A549 (cell line): ENCODE results near the gene ZW10. TPM values are rescaled to one million over a fixed set of nuclear protein-coding genes. Genes with fewer than 3 reads are reported as not detected.

Experiments used
- ATAC-seq, 2 experiments: fragments of 200-7000 bp in 1 of 2; fragments of >200 bp in 1 of 2; cut with Nextera tagmentation in 1 of 2; cut with Tn5 transposase in 1 of 2; 3 replicates each; pipeline versions ENCODE4 v1.8.0 to v1.9.1; 2018 to 2020; ENCODE audit warnings: mild to moderate bottlenecking in 1 of 2, moderate library complexity in 1 of 2
- CTCF ChIA-PET: fragments of 300-600 bp; sonication (Branson Sonifier 250); formaldehyde crosslinking; extraction: SDS; loops from one replicate; lab custom pipeline; 2021; ENCODE audit warnings: antibody characterized with exemption, inconsistent platforms; lab: Yijun Ruan, JAX
- POLR2A ChIA-PET: fragments of 350-600 bp; formaldehyde crosslinking; extraction: SDS; loops from one replicate; lab custom pipeline; 2021; ENCODE audit warnings: antibody characterized with exemption, inconsistent platforms; lab: Yijun Ruan, JAX
- DNase-seq, 2 experiments: peaks; one replicate each; pipeline versions ENCODE4 v3.0.0 to v3.0.0-alpha.2; 2011 to 2016; ENCODE audit warnings: low read depth in 1 of 2, low spot score in 1 of 2
- FAIRE-seq: peaks from 2 replicates; lab custom pipeline; 2011; peaks lifted over from hg19 to GRCh38; lab: Jason Lieb, UNC
- H3K27ac ChIP-seq, 2 experiments: fragments of >200 bp; sonication (Bioruptor Twin); formaldehyde crosslinking; 3 replicates each; pipeline ENCODE4 v1.5.1; 2016 to 2017
- H3K4me1 ChIP-seq: fragments of >200 bp; sonication (Bioruptor Twin); formaldehyde crosslinking; 3 replicates; pipeline ENCODE4 v1.6.1; 2016
- H3K4me2 ChIP-seq: fragments of >200 bp; sonication (Bioruptor Twin); formaldehyde crosslinking; 3 replicates; pipeline ENCODE4 v1.6.1; 2016
- H3K4me3 ChIP-seq: fragments of >200 bp; sonication (Bioruptor Twin); formaldehyde crosslinking; 3 replicates; pipeline ENCODE4 v1.5.1; 2016
- H3K9me3 ChIP-seq: fragments of >200 bp; sonication (Bioruptor Twin); formaldehyde crosslinking; 3 replicates; pipeline ENCODE4 v1.6.1; 2016
- CBX8 ChIP-seq: fragments of 200-600 bp; sonication (generic); IDR thresholded peaks from 2 replicates; pipeline ENCODE4 v1.6.1; 2016
- CEBPB ChIP-seq, 2 experiments: fragments of >200 bp in 1 of 2; sonication (Bioruptor Twin) in 1 of 2; formaldehyde crosslinking in 1 of 2; IDR thresholded peaks; 2 replicates each; pipeline ENCODE4 v1.6.1; 2012 to 2016
- CHD2 ChIP-seq: fragments of 150-350 bp; IDR thresholded peaks from 2 replicates; pipeline ENCODE4 v1.6.1; 2014; ENCODE audit warnings: low read length; ENCODE audit not compliant: partially characterized antibody
- CHD4 ChIP-seq: fragments of 200-600 bp; sonication (generic); IDR thresholded peaks from 2 replicates; pipeline ENCODE4 v1.6.1; 2016; ENCODE audit warnings: antibody characterized with exemption, mild to moderate bottlenecking, borderline replicate concordance
- CTCF ChIP-seq: fragments of >200 bp; sonication (Bioruptor Twin); formaldehyde crosslinking; IDR thresholded peaks from 3 replicates; pipeline ENCODE4 v1.5.1; 2016
- FOSB ChIP-seq: fragments of 250-450 bp; sonication (Bioruptor Pico); IDR thresholded peaks from 2 replicates; pipeline ENCODE4 v1.5.0; 2020; ENCODE audit warnings: mild to moderate bottlenecking, moderate library complexity
- FOSL2 ChIP-seq, 2 experiments: fragments of 450-650 bp in 1 of 2; fragments of >200 bp in 1 of 2; sonication (Bioruptor Twin) in 1 of 2; formaldehyde crosslinking; IDR thresholded peaks; 2 replicates each; pipeline versions ENCODE4 v1.5.0 to v1.6.1; 2016 to 2020; ENCODE audit warnings: mild to moderate bottlenecking in 1 of 2, moderate library complexity in 1 of 2
- JUN ChIP-seq, 2 experiments: fragments of >200 bp; sonication (Bioruptor Twin); formaldehyde crosslinking; IDR thresholded peaks; 2 replicates in 1 of 2; 3 replicates in 1 of 2; pipeline ENCODE4 v1.6.1; 2016 to 2017
- KDM1A ChIP-seq: fragments of 200-600 bp; sonication (generic); IDR thresholded peaks from 2 replicates; pipeline ENCODE4 v1.6.1; 2016; ENCODE audit warnings: low read depth, mild to moderate bottlenecking
- KDM5A ChIP-seq: fragments of 200-600 bp; sonication (generic); IDR thresholded peaks from 2 replicates; pipeline ENCODE4 v1.6.1; 2016; ENCODE audit warnings: antibody characterized with exemption, mild to moderate bottlenecking
- MAFK ChIP-seq: fragments of 450-650 bp; IDR thresholded peaks from 2 replicates; pipeline ENCODE4 v1.6.1; 2014; ENCODE audit not compliant: partially characterized antibody
- POLR2A ChIP-seq: IDR thresholded peaks from 2 replicates; pipeline ENCODE4 v1.6.1; 2012; ENCODE audit warnings: mild to moderate bottlenecking, low read length
- RAD21 ChIP-seq, 2 experiments: fragments of >200 bp in 1 of 2; sonication (Bioruptor Twin) in 1 of 2; formaldehyde crosslinking in 1 of 2; IDR thresholded peaks in 1 of 2; conservative IDR thresholded peaks in 1 of 2; 2 replicates in 1 of 2; 3 replicates in 1 of 2; pipeline ENCODE4 v1.6.1; 2012 to 2018; ENCODE audit warnings: inconsistent platforms in 1 of 2
- TP53 ChIP-seq: fragments of 250-450 bp; sonication (Bioruptor Pico); IDR thresholded peaks from 2 replicates; pipeline ENCODE4 v1.5.0; 2021; ENCODE audit warnings: mild to moderate bottlenecking, moderate library complexity
- USF2 ChIP-seq: fragments of 450-650 bp; IDR thresholded peaks from 2 replicates; pipeline ENCODE4 v1.6.1; 2014; ENCODE audit warnings: antibody characterized with exemption
- WGBS: methylation state at CpG from one replicate; pipeline ENCODE4 v1.1.6; 2017; ENCODE audit errors: missing lambda C conversion rate; 5-methylcytosine and 5-hydroxymethylcytosine counted together
- polyA plus RNA-seq, 4 experiments: library from polyadenylated mRNA; depleted of rRNA in 3 of 4; stranded (reverse); fragments of >200 nt; fragmentation: RNase III in 1 of 4; extraction: RNeasy Plus Mini Kit Qiagen cat#74134 plus additional on column Dnase treatment in 1 of 4; gene quantifications; 2 replicates in 3 of 4; 3 replicates in 1 of 4; pipeline ENCODE4 v1.2.3, GENCODE V29; 2011 to 2017
- TF ChIP-seq, protein P1 (sequence below): IDR thresholded peaks from 2 replicates; pipeline ENCODE4 v1.6.1; 2012
- TF ChIP-seq, protein P2 (sequence below): IDR thresholded peaks from 2 replicates; pipeline ENCODE4 v1.6.1; 2012

ZW10 gene
- polyA plus RNA-seq, 2 of the 4 experiments (the other 2 are of a cell fraction), result 12.9 to 13.9 TPM

DNA sequence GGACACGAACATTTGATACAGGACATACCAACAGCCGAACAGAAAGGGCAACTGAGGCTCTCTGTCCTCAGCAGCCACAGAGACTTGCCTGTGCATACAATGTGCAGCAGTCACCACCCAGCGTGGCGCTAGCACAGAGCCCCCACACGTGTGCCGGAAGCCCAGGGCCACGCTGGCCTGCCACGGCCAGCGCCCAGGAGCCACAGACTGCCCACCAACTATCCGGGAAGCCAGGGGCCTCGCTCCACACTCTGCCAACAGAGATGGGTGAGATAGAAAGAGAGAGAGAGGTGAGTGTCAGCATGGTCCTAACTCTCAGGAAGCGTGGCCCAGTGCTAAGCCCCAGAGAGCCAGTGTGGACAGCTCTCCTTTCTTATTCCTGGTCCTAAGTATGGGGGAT, 79.1 kb downstream of the ZW10 start:
- H3K4me3 ChIP-seq, result no peak overlapping the region
- no peaks in the 10 kb centered on the region for H3K9me3 ChIP-seq
- CTCF ChIA-PET, result no interaction called here
- DNase-seq (no peak), ATAC-seq (no peak), FAIRE-seq (no peak)
- no peak overlapping the region for H3K4me2 ChIP-seq
- H3K4me1 ChIP-seq, result peaks cover 18% of the 10 kb centered on the region
- WGBS, result 75% methylated on average over 3 of the region's 12 CpGs
- POLR2A ChIA-PET, result no interaction called here
- no peak overlapping the region for H3K27ac ChIP-seq
- TF ChIP-seq FOSB (CRISPR knock-in tag) (no peak), CEBPB (IDR thresholded peaks at IDR 0.05) (no peak), TP53 (CRISPR knock-in tag) (no peak)

GRCh38 chr11:113693030-113693429, 80.5 kb downstream of the ZW10 start:
- POLR2A ChIA-PET, result no interaction called here
- WGBS, result 87% methylated on average over 6 of the region's 13 CpGs
- H3K9me3 ChIP-seq, result no peaks in the 10 kb centered on the region
- TF ChIP-seq CHD4 (no peak), JUN (IDR thresholded peaks at IDR 0.05) (no peak), CHD2 (no peak), USF2 (no peak), KDM5A (no peak), KDM1A (no peak)
- TF ChIP-seq, protein P1, sequence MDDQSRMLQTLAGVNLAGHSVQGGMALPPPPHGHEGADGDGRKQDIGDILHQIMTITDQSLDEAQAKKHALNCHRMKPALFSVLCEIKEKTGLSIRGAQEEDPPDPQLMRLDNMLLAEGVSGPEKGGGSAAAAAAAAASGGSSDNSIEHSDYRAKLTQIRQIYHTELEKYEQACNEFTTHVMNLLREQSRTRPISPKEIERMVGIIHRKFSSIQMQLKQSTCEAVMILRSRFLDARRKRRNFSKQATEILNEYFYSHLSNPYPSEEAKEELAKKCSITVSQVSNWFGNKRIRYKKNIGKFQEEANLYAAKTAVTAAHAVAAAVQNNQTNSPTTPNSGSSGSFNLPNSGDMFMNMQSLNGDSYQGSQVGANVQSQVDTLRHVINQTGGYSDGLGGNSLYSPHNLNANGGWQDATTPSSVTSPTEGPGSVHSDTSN, result no peak
- TF ChIP-seq, all 56 proteins: peak for 0
- Histone ChIP-seq H3K4me2 (no peak overlapping the region), H3K4me1 (peaks cover 18% of the 10 kb centered on the region), H3K4me3 (no peak overlapping the region), H3K27ac (no peak overlapping the region)
- no peak for DNase-seq
- CTCF ChIA-PET, result no interaction called here
- no peak for ATAC-seq
- no peak for FAIRE-seq

DNA sequence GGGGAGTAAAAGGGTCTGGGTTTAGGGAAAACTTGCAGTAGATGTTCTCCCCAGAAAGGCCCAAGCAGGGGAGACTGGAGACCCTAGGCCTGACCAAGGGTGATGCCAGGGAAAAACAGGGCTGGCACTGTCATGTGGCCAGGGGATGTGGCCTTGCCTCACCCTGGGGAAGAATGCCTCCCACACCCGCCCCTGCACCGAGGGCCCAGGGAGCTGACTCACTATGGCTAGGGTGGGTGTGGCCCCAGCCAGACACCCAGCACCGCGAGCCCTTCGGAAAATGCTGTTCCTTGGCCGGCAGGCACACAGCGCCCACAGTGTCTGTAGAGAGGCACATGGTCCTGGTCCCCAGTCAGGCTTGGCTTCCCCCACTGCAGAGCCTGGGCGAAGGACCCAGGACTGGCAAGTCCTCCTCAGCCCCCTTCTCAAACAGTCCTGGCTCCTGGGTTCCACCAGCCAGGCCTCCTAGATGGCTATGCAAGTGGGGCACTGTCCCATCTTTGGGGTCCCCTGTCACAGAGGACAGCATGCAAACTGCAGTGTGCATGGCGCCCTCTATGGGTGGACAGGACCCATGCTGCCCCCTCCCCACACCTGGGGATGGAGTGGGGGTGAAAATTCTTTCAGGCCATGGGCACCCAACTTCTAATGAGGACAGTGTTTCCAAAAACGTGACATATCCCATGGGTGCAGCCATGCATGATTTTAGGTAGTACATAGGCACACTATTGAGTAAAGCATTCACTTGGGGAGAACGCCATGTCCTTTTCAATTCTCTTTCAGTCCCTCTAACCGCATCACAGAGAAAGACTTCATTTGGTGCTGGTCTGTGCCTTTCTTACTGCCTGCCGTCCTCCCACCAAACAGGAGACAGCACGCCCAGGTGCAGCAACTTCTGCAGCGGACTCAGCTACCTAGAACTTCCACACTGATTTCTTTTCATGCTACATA, 82.6 kb downstream of the ZW10 start:
- ChIA-PET POLR2A (no interaction called here), CTCF (no interaction called here)
- Histone ChIP-seq H3K4me2 (peak overlapping the region; percentile 74), H3K27ac (peak overlapping the region; percentile 76 to 84), H3K4me1 (peaks cover 18% of the 10 kb centered on the region)
- WGBS, result 64% methylated on average over 9 of the region's 15 CpGs
- TF ChIP-seq RAD21 (conservative IDR thresholded peaks at IDR 0.05 in 1 of 2, IDR thresholded peaks at IDR 0.05 in 1 of 2) (no peak; a peak in 1 of 5 replicates), KDM1A (no peak), MAFK (peak; percentile 26), FOSL2 (IDR thresholded peaks at IDR 0.05) (no peak), FOSL2 (CRISPR knock-in tag; IDR thresholded peaks at IDR 0.05) (peak; percentile 79), USF2 (peak; percentile 43; the same call in 1 of the 2 replicates), POLR2A (no peak), CBX8 (no peak), CTCF (peak; percentile 38)
- TF ChIP-seq, protein P2, sequence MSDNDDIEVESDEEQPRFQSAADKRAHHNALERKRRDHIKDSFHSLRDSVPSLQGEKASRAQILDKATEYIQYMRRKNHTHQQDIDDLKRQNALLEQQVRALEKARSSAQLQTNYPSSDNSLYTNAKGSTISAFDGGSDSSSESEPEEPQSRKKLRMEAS, result peak; percentile 66; the same call in 1 of the 2 replicates
- TF ChIP-seq, all 56 proteins: peak for 5
- no peak overlapping the region for H3K4me3 ChIP-seq
- no peaks in the 10 kb centered on the region for H3K9me3 ChIP-seq
- peak; percentile 98 to 99 for ATAC-seq
- FAIRE-seq, result no peak
- DNase-seq, result peak; percentile 70 to 84
